Activated naive CD4-positive, alpha-beta T cell treated with anti-CD3 and anti-CD28 coated beads, Interleukin-2, amount 10 ng/mL, durations not matched to agents 7 days and 5 days (primary cell): ENCODE measurements around the gene EBI3.
A peak's percentile ranks its signal among the peaks of the same experiment; 100 is the strongest.
"Not testable (repeated sequence)": the region's sequence is repeated elsewhere in the genome, so short reads cannot be mapped to it uniquely, and the experiment has no call there.

ENCODE experiments used
- CTCF ChIA-PET: fragments of 350-600 bp; sonication (Branson Sonifier 250); formaldehyde crosslinking; loops from one replicate; lab custom pipeline; 2021; ENCODE audit warnings: antibody characterized with exemption; lab: Charles Lee
- DNase-seq: peaks from one replicate; pipeline ENCODE4 v3.0.0-alpha.2; 2020
- H3K27ac Mint-ChIP-seq: one replicate; pipeline ENCODE4 v1.8.0; 2021; ENCODE audit warnings: mild to moderate bottlenecking, moderate library complexity, mixed read lengths
- H3K27me3 Mint-ChIP-seq: one replicate; pipeline ENCODE4 v1.8.0; 2021; ENCODE audit warnings: mild to moderate bottlenecking, mixed read lengths
- H3K36me3 Mint-ChIP-seq: one replicate; pipeline ENCODE4 v1.8.0; 2021; ENCODE audit warnings: mixed read lengths
- H3K4me1 Mint-ChIP-seq: one replicate; pipeline ENCODE4 v1.8.0; 2021; ENCODE audit warnings: mixed read lengths
- H3K4me3 Mint-ChIP-seq: one replicate; pipeline ENCODE4 v1.8.0; 2021; ENCODE audit warnings: mild to moderate bottlenecking, moderate library complexity, mixed read lengths
- H3K9me3 Mint-ChIP-seq: one replicate; pipeline ENCODE4 v1.8.0; 2021; ENCODE audit warnings: mixed read lengths

The EBI3 gene

GRCh38 chr19:4267101-4267900 is 38.0 kb downstream of the EBI3 start:
- H3K27ac Mint-ChIP-seq: peak overlapping the region; percentile 42
- H3K4me3 Mint-ChIP-seq: no peak overlapping the region
- H3K27me3 Mint-ChIP-seq: no peaks in the 10 kb centered on the region
- peak; percentile 77 for DNase-seq
- CTCF ChIA-PET: interaction anchor here (0.6 to 5.7 kb wide), 27 partner anchors 10 to 261 kb away, joined by 3 to 72 read pairs (median 4); partner anchors contain the start of genes CHAF1A, FSD1, MPND and YJU2
- no peaks in the 10 kb centered on the region for H3K9me3 Mint-ChIP-seq
- H3K4me1 Mint-ChIP-seq: peaks cover 30% of the 10 kb centered on the region
- H3K36me3 Mint-ChIP-seq: peaks cover 50% of the 10 kb centered on the region

GRCh38 chr19:4267901-4268815 is 38.8 kb downstream of the EBI3 start:
- no peaks in the 10 kb centered on the region for H3K27me3 Mint-ChIP-seq
- DNase-seq: no peak
- peak overlapping the region; percentile 42 for H3K27ac Mint-ChIP-seq
- peaks cover 50% of the 10 kb centered on the region for H3K36me3 Mint-ChIP-seq
- H3K9me3 Mint-ChIP-seq: no peaks in the 10 kb centered on the region
- H3K4me1 Mint-ChIP-seq: peaks cover 30% of the 10 kb centered on the region
- no peak overlapping the region for H3K4me3 Mint-ChIP-seq
- CTCF ChIA-PET: interaction anchor here (0.9 to 5.7 kb wide), 10 partner anchors 10 to 257 kb away, joined by 3 to 72 read pairs (median 4); partner anchors contain the start of genes FSD1 and MPND

GRCh38 chr19:4268816-4269430 is 39.6 kb downstream of the EBI3 start:
- no peaks in the 10 kb centered on the region for H3K27me3 Mint-ChIP-seq
- H3K27ac Mint-ChIP-seq: peak overlapping the region; percentile 14
- DNase-seq: no peak
- CTCF ChIA-PET: interaction anchor here (0.9 to 5.7 kb wide), 8 partner anchors 9 to 256 kb away, joined by 3 to 72 read pairs (median 4); partner anchors contain the start of gene MPND
- no peaks in the 10 kb centered on the region for H3K9me3 Mint-ChIP-seq
- peaks cover 28% of the 10 kb centered on the region for H3K4me1 Mint-ChIP-seq
- peaks cover 48% of the 10 kb centered on the region for H3K36me3 Mint-ChIP-seq
- H3K4me3 Mint-ChIP-seq: no peak overlapping the region

GRCh38 chr19:4272894-4273293 is 43.6 kb downstream of the EBI3 start:
- no peak overlapping the region for H3K27ac Mint-ChIP-seq
- H3K27me3 Mint-ChIP-seq: peaks cover 20% of the 10 kb centered on the region
- CTCF ChIA-PET: interaction anchor here (1.3 to 1.9 kb wide), 2 partner anchors 79 to 127 kb away, joined by 3 to 8 read pairs; partner anchors contain the start of gene SH3GL1
- no peak for DNase-seq
- H3K9me3 Mint-ChIP-seq: no peaks in the 10 kb centered on the region
- no peak overlapping the region for H3K4me3 Mint-ChIP-seq
- peaks cover 25% of the 10 kb centered on the region for H3K36me3 Mint-ChIP-seq
- no peaks in the 10 kb centered on the region for H3K4me1 Mint-ChIP-seq

- Mint-ChIP-seq H3K27me3 (peaks cover 33% of the 10 kb centered on the region), H3K36me3 (peaks cover 19% of the 10 kb centered on the region)
- DNase-seq, H3K4me1 Mint-ChIP-seq, H3K4me3 Mint-ChIP-seq, H3K9me3 Mint-ChIP-seq, H3K27ac Mint-ChIP-seq: not testable (repeated sequence)
- CTCF ChIA-PET: interaction anchor here (1.9 kb wide), 1 partner anchor 78 kb away, joined by 8 read pairs; no protein-coding TSS in a partner anchor
Measured at GRCh38 chr19:4274321-4274686, 45.0 kb downstream of the EBI3 start.

- Mint-ChIP-seq H3K4me1 (peaks cover 7% of the 10 kb centered on the region), H3K9me3 (no peaks in the 10 kb centered on the region), H3K36me3 (peaks cover under 1% of the 10 kb centered on the region), H3K27ac (no peak overlapping the region), H3K27me3 (peaks cover 63% of the 10 kb centered on the region), H3K4me3 (no peak overlapping the region)
- DNase-seq: no peak
- CTCF ChIA-PET: interaction anchor here (0.8 to 1.2 kb wide), 3 partner anchors 9 to 54 kb away, joined by 3 read pairs; no protein-coding TSS in a partner anchor
Measured at GRCh38 chr19:4277191-4277696, 47.9 kb downstream of the EBI3 start.

- no peak overlapping the region for H3K4me3 Mint-ChIP-seq
- H3K27me3 Mint-ChIP-seq: peaks cover 68% of the 10 kb centered on the region
- H3K36me3 Mint-ChIP-seq: no peaks in the 10 kb centered on the region
- CTCF ChIA-PET: interaction anchor here (0.8 to 1.2 kb wide), 2 partner anchors 9 to 53 kb away, joined by 3 read pairs; no protein-coding TSS in a partner anchor
- H3K27ac Mint-ChIP-seq: no peak overlapping the region
- peaks cover 7% of the 10 kb centered on the region for H3K4me1 Mint-ChIP-seq
- DNase-seq: no peak
- H3K9me3 Mint-ChIP-seq: no peaks in the 10 kb centered on the region
Measured at GRCh38 chr19:4278010-4278409, 48.7 kb downstream of the EBI3 start.

GRCh38 chr19:4278419-4279266 is 49.3 kb downstream of the EBI3 start, which contains the start of gene SHD:
SHD (plus strand) TSS chr19:4279266; CDS start chr19:4280064, 798 bp downstream.
- H3K27ac Mint-ChIP-seq: no peak within 1 kb of the TSS
- peaks cover 7% of the 10 kb centered on the region for H3K4me1 Mint-ChIP-seq
- H3K36me3 Mint-ChIP-seq: no peaks in the 10 kb centered on the region
- H3K27me3 Mint-ChIP-seq: peaks cover 71% of the 10 kb centered on the region
- H3K9me3 Mint-ChIP-seq: no peaks in the 10 kb centered on the region
- no peak for DNase-seq
- no peak within 1 kb of the TSS for H3K4me3 Mint-ChIP-seq
- CTCF ChIA-PET: interaction anchor here (1.2 kb wide), 1 partner anchor 10 kb away, joined by 3 read pairs; no protein-coding TSS in a partner anchor

GRCh38 chr19:4279267-4279529 is 49.9 kb downstream of the EBI3 start:
- peaks cover 71% of the 10 kb centered on the region for H3K27me3 Mint-ChIP-seq
- H3K36me3 Mint-ChIP-seq: no peaks in the 10 kb centered on the region
- H3K4me1 Mint-ChIP-seq: peaks cover 7% of the 10 kb centered on the region
- H3K9me3 Mint-ChIP-seq: no peaks in the 10 kb centered on the region
- no peak for DNase-seq
- CTCF ChIA-PET: no interaction called here
- no peak overlapping the region for H3K27ac Mint-ChIP-seq
- no peak overlapping the region for H3K4me3 Mint-ChIP-seq

- Mint-ChIP-seq H3K4me1 (peaks cover 9% of the 10 kb centered on the region), H3K27ac (no peak overlapping the region), H3K36me3 (no peaks in the 10 kb centered on the region), H3K27me3 (peaks cover 75% of the 10 kb centered on the region), H3K9me3 (no peaks in the 10 kb centered on the region), H3K4me3 (no peak overlapping the region)
- CTCF ChIA-PET: interaction anchor here (2.0 kb wide), 1 partner anchor 73 kb away, joined by 4 read pairs; no protein-coding TSS in a partner anchor
- DNase-seq: no peak
Measured at GRCh38 chr19:4279530-4280422, 50.5 kb downstream of the EBI3 start.

- no peak overlapping the region for H3K27ac Mint-ChIP-seq
- peaks cover 11% of the 10 kb centered on the region for H3K4me1 Mint-ChIP-seq
- CTCF ChIA-PET: no interaction called here
- no peak overlapping the region for H3K4me3 Mint-ChIP-seq
- H3K9me3 Mint-ChIP-seq: no peaks in the 10 kb centered on the region
- peaks cover 45% of the 10 kb centered on the region for H3K27me3 Mint-ChIP-seq
- H3K36me3 Mint-ChIP-seq: no peaks in the 10 kb centered on the region
- DNase-seq: no peak
Measured at GRCh38 chr19:4284176-4284958, 55.0 kb downstream of the EBI3 start.
